PC-9 (cell line): ENCODE data around the gene JAGN1. TPM values are rescaled to one million over a fixed set of nuclear protein-coding genes. Genes with fewer than 3 reads are reported as not detected.
A peak's percentile ranks its signal among the peaks of the same experiment; 100 is the strongest.
"Not testable (repeated sequence)": the region's sequence is repeated elsewhere in the genome, so short reads cannot be mapped to it uniquely, and the experiment has no call there.

Experiments used
- BruUV-seq: library from RNA; stranded (reverse); fragments of 400-500 nt; replicated peaks from 2 replicates; lab custom pipeline; 2021; lab: Mats Ljungman, UMichigan
- CTCF ChIA-PET: fragments of 300-600 bp; sonication (Branson Sonifier 250); formaldehyde crosslinking; loops from one replicate; lab custom pipeline; 2022; ENCODE audit warnings: antibody characterized with exemption; lab: Charles Lee
- POLR2A ChIA-PET: fragments of 300-600 bp; sonication (Branson Sonifier 250); formaldehyde crosslinking; loops from one replicate; lab custom pipeline; 2022; ENCODE audit warnings: antibody characterized with exemption; ENCODE audit not compliant: unreplicated experiment; lab: Charles Lee
- DNase-seq, 2 experiments: peaks; one replicate each; pipeline versions ENCODE4 v3.0.0 to v3.0.0-alpha.2; 2015 to 2022; ENCODE audit warnings: mixed read lengths in 1 of 2
- H2AFZ ChIP-seq: fragments of 200-600 bp; sonication (generic); 2 replicates; pipeline ENCODE4 v1.8.1; 2017; ENCODE audit warnings: antibody characterized with exemption
- H3F3A ChIP-seq: fragments of 200-600 bp; sonication (generic); 2 replicates; pipeline ENCODE4 v1.8.1; 2017; ENCODE audit warnings: antibody characterized with exemption, mild to moderate bottlenecking, low read depth; ENCODE audit not compliant: insufficient read depth
- H3K27ac ChIP-seq: fragments of 200-600 bp; sonication (generic); 2 replicates; pipeline ENCODE4 v1.6.1; 2016; ENCODE audit warnings: mixed run types
- H3K27me3 ChIP-seq: fragments of 200-600 bp; sonication (generic); 2 replicates; pipeline ENCODE4 v1.6.1; 2016; ENCODE audit warnings: low read depth, mixed run types; ENCODE audit not compliant: insufficient read depth
- H3K36me3 ChIP-seq: fragments of 200-600 bp; sonication (generic); 2 replicates; pipeline ENCODE4 v1.6.1; 2016; ENCODE audit warnings: low read depth, mixed run types
- H3K4me1 ChIP-seq: fragments of 200-600 bp; sonication (generic); replicated peaks from 2 replicates; pipeline ENCODE4 v1.6.1; 2016; ENCODE audit warnings: mixed run types; ENCODE audit not compliant: insufficient read depth
- H3K4me2 ChIP-seq: fragments of 200-600 bp; sonication (generic); 2 replicates; pipeline ENCODE4 v1.6.1; 2017; ENCODE audit warnings: mixed run types
- H3K4me3 ChIP-seq: fragments of 200-600 bp; sonication (generic); 2 replicates; pipeline ENCODE4 v1.6.1; 2016; ENCODE audit warnings: mixed run types
- H3K79me2 ChIP-seq: fragments of 200-600 bp; sonication (generic); 2 replicates; pipeline ENCODE4 v1.6.1; 2017; ENCODE audit warnings: low read depth, mixed run types
- H3K9me2 ChIP-seq: fragments of 200-600 bp; sonication (generic); 2 replicates; pipeline ENCODE4 v1.8.1; 2017; ENCODE audit warnings: mild to moderate bottlenecking; ENCODE audit not compliant: insufficient read depth
- H3K9me3 ChIP-seq: fragments of 200-600 bp; sonication (generic); 2 replicates; pipeline ENCODE4 v1.8.1; 2016; ENCODE audit warnings: low read depth; ENCODE audit not compliant: insufficient read depth
- H4K20me1 ChIP-seq: fragments of 200-600 bp; sonication (generic); 2 replicates; pipeline ENCODE4 v1.8.1; 2017; ENCODE audit not compliant: insufficient read depth
- EZH2 ChIP-seq: fragments of 200-600 bp; sonication (generic); IDR thresholded peaks from 2 replicates; pipeline ENCODE4 v1.8.0; 2017; ENCODE audit warnings: antibody characterized with exemption, low read depth
- intact Hi-C: fragments of 100-400 bp; cut with micrococcal nuclease; formaldehyde crosslinking; loops from one replicate; pipeline ENCODE4 v1.10.0; 2022; ENCODE audit not compliant: unreplicated experiment
- total RNA-seq: library from RNA; stranded (reverse); gene quantifications from 2 replicates; pipeline ENCODE4 v1.2.3, GENCODE V29; 2021
- TF ChIP-seq, protein P1 (sequence below): fragments of 200-600 bp; sonication (generic); conservative IDR thresholded peaks from 2 replicates; pipeline ENCODE4 v1.6.1; 2017; ENCODE audit warnings: mixed run types, antibody characterized with exemption, mild to moderate bottlenecking, moderate library complexity

The JAGN1 gene
- total RNA-seq, 1 experiment from 2014 or later = 52.4 TPM

GRCh38 chr3:9867106-9867505 lies 23.3 kb upstream of the JAGN1 start:
- CTCF ChIA-PET = no interaction called here

DNA sequence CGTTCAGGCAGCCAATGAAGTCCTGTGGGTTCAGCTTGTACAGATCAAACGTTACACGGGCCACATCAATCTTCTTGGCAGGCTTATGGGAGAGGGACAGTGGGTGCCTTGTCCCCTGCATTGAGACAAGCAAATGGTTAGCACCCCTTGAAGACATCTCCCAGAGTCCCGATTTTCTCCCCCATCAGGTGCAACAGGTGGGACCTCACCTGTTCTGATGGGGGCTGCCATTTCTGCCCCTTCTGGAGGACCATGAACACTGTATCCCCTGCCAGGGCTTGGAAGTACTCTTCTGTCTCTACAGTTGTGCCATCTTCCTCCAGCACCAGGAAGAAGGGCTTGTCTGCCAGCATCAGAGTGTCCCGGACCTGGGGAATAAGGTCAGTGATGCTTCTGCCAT lies 20.5 kb upstream of the JAGN1 start:
- Histone ChIP-seq H3K36me3 (no peaks in the 10 kb centered on the region), H3K27ac (peak overlapping the region; percentile 69; the same call in 1 of the 2 replicates), H3K4me3 (no peak overlapping the region), H3K9me3 (no peaks in the 10 kb centered on the region), H3K79me2 (no peaks in the 10 kb centered on the region), H2AFZ (no peak overlapping the region), H3K9me2 (no peaks in the 10 kb centered on the region), H3F3A (peaks cover 11% of the 10 kb centered on the region), H3K4me2 (no peak overlapping the region), H3K27me3 (no peaks in the 10 kb centered on the region), H4K20me1 (no peaks in the 10 kb centered on the region), H3K4me1 (peaks cover 32% of the 10 kb centered on the region)
- POLR2A ChIA-PET = no interaction called here
- no TSS peak for BruUV-seq
- no peak for DNase-seq
- TF ChIP-seq EZH2 = no peak
- TF ChIP-seq, protein P1, sequence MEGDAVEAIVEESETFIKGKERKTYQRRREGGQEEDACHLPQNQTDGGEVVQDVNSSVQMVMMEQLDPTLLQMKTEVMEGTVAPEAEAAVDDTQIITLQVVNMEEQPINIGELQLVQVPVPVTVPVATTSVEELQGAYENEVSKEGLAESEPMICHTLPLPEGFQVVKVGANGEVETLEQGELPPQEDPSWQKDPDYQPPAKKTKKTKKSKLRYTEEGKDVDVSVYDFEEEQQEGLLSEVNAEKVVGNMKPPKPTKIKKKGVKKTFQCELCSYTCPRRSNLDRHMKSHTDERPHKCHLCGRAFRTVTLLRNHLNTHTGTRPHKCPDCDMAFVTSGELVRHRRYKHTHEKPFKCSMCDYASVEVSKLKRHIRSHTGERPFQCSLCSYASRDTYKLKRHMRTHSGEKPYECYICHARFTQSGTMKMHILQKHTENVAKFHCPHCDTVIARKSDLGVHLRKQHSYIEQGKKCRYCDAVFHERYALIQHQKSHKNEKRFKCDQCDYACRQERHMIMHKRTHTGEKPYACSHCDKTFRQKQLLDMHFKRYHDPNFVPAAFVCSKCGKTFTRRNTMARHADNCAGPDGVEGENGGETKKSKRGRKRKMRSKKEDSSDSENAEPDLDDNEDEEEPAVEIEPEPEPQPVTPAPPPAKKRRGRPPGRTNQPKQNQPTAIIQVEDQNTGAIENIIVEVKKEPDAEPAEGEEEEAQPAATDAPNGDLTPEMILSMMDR = no peak
- CTCF ChIA-PET = no interaction called here
- intact Hi-C loops = no loop called here

More at GRCh38 chr3:9867106-9867505, 23.3 kb upstream of the JAGN1 start:
- no TSS peak for BruUV-seq
- Histone ChIP-seq H3K79me2 (no peaks in the 10 kb centered on the region), H3K4me2 (no peak overlapping the region), H3K4me1 (peaks cover 47% of the 10 kb centered on the region), H3K27me3 (no peaks in the 10 kb centered on the region), H3K9me3 (no peaks in the 10 kb centered on the region), H3K27ac (no peak overlapping the region), H3K4me3 (no peak overlapping the region), H3K36me3 (no peaks in the 10 kb centered on the region), H4K20me1 (no peaks in the 10 kb centered on the region), H3K9me2 (no peaks in the 10 kb centered on the region), H2AFZ (no peak overlapping the region), H3F3A (peaks cover 17% of the 10 kb centered on the region)
- POLR2A ChIA-PET = no interaction called here
- intact Hi-C loops = no loop called here
- DNase-seq = no peak
- TF ChIP-seq, protein P1 = no peak
- TF ChIP-seq EZH2 = no peak

GRCh38 chr3:9870978-9871377 lies 19.4 kb upstream of the JAGN1 start:
- ChIA-PET POLR2A (interaction anchor here (0.5 to 0.7 kb wide), 5 partner anchors 27 to 1370 kb away, joined by 3 to 18 read pairs (median 10); partner anchors contain the start of genes LMCD1 and RPUSD3), CTCF (interaction anchor here (0.6 to 1.1 kb wide), 3 partner anchors 46 to 1191 kb away, joined by 3 to 14 read pairs (median 4); partner anchors contain the start of gene IL17RC)
- peaks cover 31% of the 10 kb centered on the region for H3K4me1 ChIP-seq
- H3K79me2 ChIP-seq = no peaks in the 10 kb centered on the region
- peak overlapping the region; percentile 3 for H3K4me2 ChIP-seq
- H3K27ac ChIP-seq = peak overlapping the region; percentile 69
- H3K36me3 ChIP-seq = no peaks in the 10 kb centered on the region
- intact Hi-C loops = no loop called here
- BruUV-seq = no TSS peak
- TF ChIP-seq, protein P1 = no peak
- TF ChIP-seq EZH2 = no peak
- no peaks in the 10 kb centered on the region for H4K20me1 ChIP-seq
- H3K4me3 ChIP-seq = no peak overlapping the region
- peak; percentile 22 to 67 for DNase-seq
- no peak overlapping the region for H2AFZ ChIP-seq
- no peaks in the 10 kb centered on the region for H3K27me3 ChIP-seq
- H3K9me3 ChIP-seq = no peaks in the 10 kb centered on the region
- no peaks in the 10 kb centered on the region for H3K9me2 ChIP-seq
- H3F3A ChIP-seq = peaks cover 18% of the 10 kb centered on the region

DNA sequence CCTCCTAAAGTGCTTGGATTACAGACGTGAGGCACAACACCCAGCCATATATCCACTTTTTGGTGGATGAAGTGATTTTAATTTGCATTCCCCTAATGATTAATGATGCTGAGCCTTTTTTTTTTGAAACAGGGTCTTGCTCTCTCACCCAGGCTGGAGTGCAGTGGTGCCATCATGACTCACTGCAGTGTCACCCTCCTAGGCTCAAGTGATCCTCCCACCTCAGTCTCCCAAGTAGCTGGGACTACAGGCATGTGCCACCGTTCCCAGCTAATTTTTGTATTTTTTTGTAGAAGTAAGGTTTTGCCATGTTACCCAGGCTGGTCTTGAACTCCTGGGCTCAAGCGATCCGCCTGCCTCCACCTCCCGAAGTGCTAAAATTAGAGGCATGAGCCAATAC lies 18.3 kb upstream of the JAGN1 start:
- not testable (repeated sequence) for BruUV-seq

More for the DNA sequence above, 18.3 kb upstream of the JAGN1 start:
- H3K4me2 ChIP-seq, DNase-seq, H3K9me2 ChIP-seq, H3K79me2 ChIP-seq, H3K4me3 ChIP-seq, H3K27ac ChIP-seq, H3K27me3 ChIP-seq, POLR2A ChIA-PET, H4K20me1 ChIP-seq, intact Hi-C loops, H2AFZ ChIP-seq, H3K36me3 ChIP-seq, H3K9me3 ChIP-seq: not testable (repeated sequence)
- Histone ChIP-seq H3K4me1 (peaks cover 31% of the 10 kb centered on the region), H3F3A (peaks cover 18% of the 10 kb centered on the region)
- CTCF ChIA-PET = interaction anchor here (1.1 kb wide), 1 partner anchor 45 kb away, joined by 3 read pairs; the partner anchor contains the start of gene IL17RC
